Esophagus squamous epithelium (tissue), 5 donors: ENCODE data around the gene NLGN1. TPM values are rescaled to one million over a fixed set of nuclear protein-coding genes. Genes with fewer than 3 reads are reported as not detected.

Source experiments
- DNase-seq: peaks from one replicate; lab custom pipeline; 2025; lab: John Stamatoyannopoulos, UW
- H3K27ac ChIP-seq, 4 donors: fragments of 200-600 bp; sonication (generic); one replicate each; pipeline ENCODE4 v1.5.1; 2016 to 2019; ENCODE audit warnings: mild to moderate bottlenecking in 1 of 4
- H3K27me3 ChIP-seq, 4 donors: fragments of 200-600 bp; sonication (generic); 1 replicate in 3 of 4; 2 replicates in 1 of 4; pipeline versions ENCODE4 v1.5.1 to v1.6.0; 2017 to 2021; ENCODE audit warnings: antibody characterized with exemption in 1 of 4
- H3K36me3 ChIP-seq, 3 donors: fragments of 200-600 bp; sonication (generic); one replicate each; pipeline ENCODE4 v1.5.1; 2016 to 2019
- H3K4me1 ChIP-seq, 3 donors: fragments of 200-600 bp; sonication (generic); one replicate each; pipeline ENCODE4 v1.5.1; 2017 to 2019
- H3K4me3 ChIP-seq, 4 donors: fragments of 200-600 bp; sonication (generic); 1 replicate in 3 of 4; 2 replicates in 1 of 4; pipeline ENCODE4 v1.5.1; 2016 to 2019; ENCODE audit warnings: mild to moderate bottlenecking in 2 of 4, moderate library complexity in 1 of 4
- H3K9me3 ChIP-seq, 3 donors: fragments of 200-600 bp; sonication (generic); one replicate each; pipeline ENCODE4 v1.5.1; 2016 to 2019
- POLR2A ChIP-seq, 4 donors: fragments of 450-650 bp; IDR thresholded peaks; one replicate each; pipeline ENCODE4 v1.6.1; 2017; ENCODE audit warnings: antibody characterized with exemption in 4 of 4, mild to moderate bottlenecking in 4 of 4, moderate library complexity in 3 of 4
- WGBS, 2 donors: methylation state at CpG; one replicate each; pipeline ENCODE4 v1.1.5; 2018; 5-methylcytosine and 5-hydroxymethylcytosine counted together
- intact Hi-C: fragments of 100-400 bp; cut with DNase I; formaldehyde crosslinking; loops from one replicate; pipeline ENCODE4 v1.15.0; 2022
- total RNA-seq, 4 donors: library from RNA; depleted of rRNA; stranded (reverse); fragments of >200 nt; gene quantifications; one replicate each; pipeline ENCODE4 v1.1.0, GENCODE V29; 2016
- TF ChIP-seq, protein P1 (sequence below), 6 experiments: fragments of 450-650 bp in 4 of 6; fragments of 200-600 bp in 2 of 6; sonication (generic) in 2 of 6; IDR thresholded peaks; one replicate each; pipeline ENCODE4 v1.5.1; 2016 to 2019; ENCODE audit warnings: antibody characterized with exemption in 6 of 6, mild to moderate bottlenecking in 4 of 6, moderate library complexity in 4 of 6
- donor health status: DM: yes; HTN: yes; CAD: no.

The NLGN1 gene
- total RNA-seq, 4 donors from 2014 or later: 0.34 to 12.6 (median 2.9) TPM

DNA sequence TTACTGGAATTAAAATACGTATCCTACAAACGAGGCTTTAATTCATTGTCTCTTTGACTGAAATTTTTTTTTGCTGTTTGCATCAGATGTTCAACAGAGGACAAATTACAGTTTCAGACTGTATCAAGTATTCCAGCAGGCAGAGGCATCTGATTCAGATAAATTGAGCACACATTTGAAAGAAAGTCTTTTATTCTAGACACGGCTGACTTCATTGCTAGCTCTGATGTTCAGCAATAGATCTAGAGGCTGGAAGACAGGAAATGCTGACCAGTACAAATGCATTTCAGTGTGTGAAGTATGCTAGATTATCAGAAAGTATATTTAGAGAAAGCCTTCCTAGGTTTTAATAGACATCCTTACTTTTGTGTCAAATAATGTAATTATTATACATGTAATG, 472.2 kb downstream of the NLGN1 start:
- no peaks in the 10 kb centered on the region for H3K36me3 ChIP-seq
- intact Hi-C loops: no loop called here
- DNase-seq: no peak
- TF ChIP-seq, protein P1, sequence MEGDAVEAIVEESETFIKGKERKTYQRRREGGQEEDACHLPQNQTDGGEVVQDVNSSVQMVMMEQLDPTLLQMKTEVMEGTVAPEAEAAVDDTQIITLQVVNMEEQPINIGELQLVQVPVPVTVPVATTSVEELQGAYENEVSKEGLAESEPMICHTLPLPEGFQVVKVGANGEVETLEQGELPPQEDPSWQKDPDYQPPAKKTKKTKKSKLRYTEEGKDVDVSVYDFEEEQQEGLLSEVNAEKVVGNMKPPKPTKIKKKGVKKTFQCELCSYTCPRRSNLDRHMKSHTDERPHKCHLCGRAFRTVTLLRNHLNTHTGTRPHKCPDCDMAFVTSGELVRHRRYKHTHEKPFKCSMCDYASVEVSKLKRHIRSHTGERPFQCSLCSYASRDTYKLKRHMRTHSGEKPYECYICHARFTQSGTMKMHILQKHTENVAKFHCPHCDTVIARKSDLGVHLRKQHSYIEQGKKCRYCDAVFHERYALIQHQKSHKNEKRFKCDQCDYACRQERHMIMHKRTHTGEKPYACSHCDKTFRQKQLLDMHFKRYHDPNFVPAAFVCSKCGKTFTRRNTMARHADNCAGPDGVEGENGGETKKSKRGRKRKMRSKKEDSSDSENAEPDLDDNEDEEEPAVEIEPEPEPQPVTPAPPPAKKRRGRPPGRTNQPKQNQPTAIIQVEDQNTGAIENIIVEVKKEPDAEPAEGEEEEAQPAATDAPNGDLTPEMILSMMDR (IDR thresholded peaks at IDR 0.05): no peak
- TF ChIP-seq POLR2A (IDR thresholded peaks at IDR 0.05): no peak
- 58 to 60% methylated on average over 3 of the region's 3 CpGs for WGBS, 2 donors
- H3K27me3 ChIP-seq: no peaks in the 10 kb centered on the region
- no peaks in the 10 kb centered on the region for H3K4me1 ChIP-seq
- no peak overlapping the region for H3K4me3 ChIP-seq
- no peak overlapping the region for H3K27ac ChIP-seq
- H3K9me3 ChIP-seq: no peaks in the 10 kb centered on the region

DNA sequence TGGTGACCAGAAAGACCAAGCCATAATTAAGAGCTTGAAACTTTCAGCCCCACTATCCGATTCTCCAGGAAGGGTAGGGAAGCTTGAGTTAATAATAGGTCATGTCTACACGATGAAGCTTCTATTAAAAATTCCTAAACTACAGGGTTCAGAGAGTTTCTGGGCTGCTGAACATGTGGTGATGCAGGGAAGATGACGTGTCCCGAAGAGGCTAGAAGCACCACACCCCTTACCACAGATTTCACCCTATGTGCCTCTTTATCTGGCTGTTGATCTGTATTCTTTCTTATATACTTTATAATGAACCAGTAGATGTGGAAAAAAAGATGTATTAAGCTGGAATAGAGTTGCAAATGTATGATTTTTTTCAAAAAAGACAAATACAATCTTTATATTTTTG, 473.4 kb downstream of the NLGN1 start:
- H3K9me3 ChIP-seq: no peaks in the 10 kb centered on the region
- no peak overlapping the region for H3K4me3 ChIP-seq
- intact Hi-C loops: no loop called here
- no peak for DNase-seq
- no peaks in the 10 kb centered on the region for H3K4me1 ChIP-seq
- TF ChIP-seq, protein P1 (IDR thresholded peaks at IDR 0.05): no peak
- TF ChIP-seq POLR2A (IDR thresholded peaks at IDR 0.05): no peak
- no peak overlapping the region for H3K27ac ChIP-seq
- WGBS, 2 donors: 86 to 87% methylated on average over 4 of the region's 4 CpGs
- H3K27me3 ChIP-seq: no peaks in the 10 kb centered on the region
- H3K36me3 ChIP-seq: no peaks in the 10 kb centered on the region

DNA sequence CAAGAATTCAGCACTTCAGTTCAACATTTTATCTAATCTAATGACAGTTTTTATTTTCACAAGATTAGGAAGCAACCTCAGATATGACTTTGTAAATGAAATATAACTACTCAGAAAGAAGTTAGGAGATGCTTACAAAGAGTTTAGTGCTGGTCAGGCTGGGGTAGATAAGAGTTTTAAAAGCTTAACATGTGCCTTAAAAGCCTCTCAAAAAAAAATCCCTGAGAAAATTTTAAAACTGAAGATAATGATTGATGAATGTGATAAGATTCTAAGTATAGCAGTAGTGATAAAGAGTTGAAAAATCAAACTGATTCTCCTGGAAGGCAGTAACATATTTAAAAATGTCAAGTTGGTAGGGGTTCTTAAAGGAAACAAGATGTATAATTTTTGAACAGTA, 478.2 kb downstream of the NLGN1 start:
- no peaks in the 10 kb centered on the region for H3K27me3 ChIP-seq
- intact Hi-C loops: no loop called here

DNA sequence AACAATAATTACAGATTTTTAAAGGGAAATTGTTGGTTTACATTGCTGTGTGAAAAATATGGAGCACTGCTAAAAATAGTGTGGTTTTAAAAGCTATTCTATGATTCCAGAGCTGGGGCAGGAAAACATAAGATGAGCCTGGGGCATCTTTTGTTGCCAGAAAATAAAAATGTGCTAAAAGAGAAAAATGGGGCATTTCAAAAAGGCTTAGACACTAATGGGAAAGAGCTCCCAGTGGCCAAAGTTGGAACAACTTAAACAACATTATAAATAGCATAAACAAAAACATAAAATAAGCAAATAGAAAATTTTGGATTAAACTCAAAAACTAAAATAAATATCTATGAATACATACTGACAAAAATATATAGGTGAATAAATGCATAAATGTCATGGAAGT, 478.9 kb downstream of the NLGN1 start:
- intact Hi-C loops: no loop called here
- DNase-seq: no peak
- H3K27me3 ChIP-seq: no peaks in the 10 kb centered on the region

More for the DNA sequence above, 478.2 kb downstream of the NLGN1 start:
- H3K9me3 ChIP-seq: no peaks in the 10 kb centered on the region
- no peak for DNase-seq
- no peaks in the 10 kb centered on the region for H3K4me1 ChIP-seq
- H3K4me3 ChIP-seq: no peak overlapping the region
- H3K27ac ChIP-seq: no peak overlapping the region
- TF ChIP-seq, protein P1 (IDR thresholded peaks at IDR 0.05): no peak
- no peak for TF ChIP-seq POLR2A (IDR thresholded peaks at IDR 0.05)
- H3K36me3 ChIP-seq: no peaks in the 10 kb centered on the region

GRCh38 chr3:173887888-173888287, 490.3 kb downstream of the NLGN1 start:
- DNase-seq: no peak
- no peaks in the 10 kb centered on the region for H3K4me1 ChIP-seq
- no peaks in the 10 kb centered on the region for H3K36me3 ChIP-seq
- intact Hi-C loops: no loop called here
- H3K27me3 ChIP-seq: no peaks in the 10 kb centered on the region
- no peaks in the 10 kb centered on the region for H3K9me3 ChIP-seq
- no peak overlapping the region for H3K4me3 ChIP-seq
- TF ChIP-seq, protein P1 (IDR thresholded peaks at IDR 0.05): no peak
- no peak for TF ChIP-seq POLR2A (IDR thresholded peaks at IDR 0.05)
- no peak overlapping the region for H3K27ac ChIP-seq

More for the DNA sequence above, 478.9 kb downstream of the NLGN1 start:
- Histone ChIP-seq H3K4me1 (no peaks in the 10 kb centered on the region), H3K9me3 (no peaks in the 10 kb centered on the region), H3K36me3 (no peaks in the 10 kb centered on the region), H3K4me3 (no peak overlapping the region), H3K27ac (no peak overlapping the region)
- TF ChIP-seq, protein P1 (IDR thresholded peaks at IDR 0.05): no peak
- TF ChIP-seq POLR2A (IDR thresholded peaks at IDR 0.05): no peak
